Measurements from ENCODE around the gene NR0B2. TPM values are rescaled to one million over a fixed set of nuclear protein-coding genes. Genes with fewer than 3 reads are reported as not detected.

The NR0B2 gene
- total and polyA plus RNA-seq, 2 of the 13 experiments (the other 11 are each of a cell fraction or from before 2014, with no cell fraction given): 72.5 to 133 TPM

- TF ChIP-seq FOXM1 (CRISPR knock-in tag; IDR thresholded peaks at IDR 0.05): no peak
- peak; percentile 85 for TF ChIP-seq RBM39 (IDR thresholded peaks at IDR 0.05; ENCODE audit: low read depth, low read length, poor library complexity, severe bottlenecking)
- TF ChIP-seq ZNF558 (CRISPR knock-in tag; IDR thresholded peaks at IDR 0.05; ENCODE audit: borderline replicate concordance): peak; percentile 47; the same call in 1 of the 2 replicates
- TF ChIP-seq CREBL2 (CRISPR knock-in tag; IDR thresholded peaks at IDR 0.05; ENCODE audit: borderline replicate concordance): no peak
- peak; percentile 80 for TF ChIP-seq CSRNP1 (CRISPR knock-in tag; IDR thresholded peaks at IDR 0.05)
- TF ChIP-seq NFE2L2 (IDR thresholded peaks at IDR 0.05; ENCODE audit: low read length): no peak
- peak; percentile 65; the same call in 1 of the 2 replicates for TF ChIP-seq POGK (CRISPR knock-in tag; conservative IDR thresholded peaks at IDR 0.05)
- TF ChIP-seq SNAPC5 (CRISPR knock-in tag; IDR thresholded peaks at IDR 0.05; ENCODE audit: borderline replicate concordance): peak; percentile 15; the same call in 1 of the 2 replicates
- TF ChIP-seq ZNF281 (CRISPR knock-in tag; IDR thresholded peaks at IDR 0.05; ENCODE audit: borderline replicate concordance): peak; percentile 98
- peak; percentile 47; the same call in 1 of the 2 replicates for TF ChIP-seq NRL (CRISPR knock-in tag; IDR thresholded peaks at IDR 0.05; ENCODE audit: borderline replicate concordance)
- no peak for TF ChIP-seq HNRNPH1 (optimal IDR thresholded peaks at IDR 0.05; ENCODE audit: low read depth, low read length)
- peak; percentile 92 for TF ChIP-seq ZNF160 (CRISPR knock-in tag; IDR thresholded peaks at IDR 0.05)
Observed at GRCh38 chr1:26913754-26914619, at the start of gene NR0B2 (continued).

Data from HepG2 (cell line).